ENCODE data around the gene SEC16B.

GRCh38 chr1:177979272-177979671, 9.4 kb upstream of the SEC16B start:
- TF ChIP-seq CTCF (conservative IDR thresholded peaks at IDR 0.05; ENCODE audit: low read depth, low read length) (no peak), EZH2 (IDR thresholded peaks at IDR 0.05; ENCODE audit: low read length, unreplicated experiment) (no peak)
